ENCODE data around the gene KLHDC8B. TPM values are rescaled to one million over a fixed set of nuclear protein-coding genes. Genes with fewer than 3 reads are reported as not detected.

Gene KLHDC8B
- polyA plus RNA-seq, 3 donors = 7.5 to 16.7 (median 12.9) TPM

DNA sequence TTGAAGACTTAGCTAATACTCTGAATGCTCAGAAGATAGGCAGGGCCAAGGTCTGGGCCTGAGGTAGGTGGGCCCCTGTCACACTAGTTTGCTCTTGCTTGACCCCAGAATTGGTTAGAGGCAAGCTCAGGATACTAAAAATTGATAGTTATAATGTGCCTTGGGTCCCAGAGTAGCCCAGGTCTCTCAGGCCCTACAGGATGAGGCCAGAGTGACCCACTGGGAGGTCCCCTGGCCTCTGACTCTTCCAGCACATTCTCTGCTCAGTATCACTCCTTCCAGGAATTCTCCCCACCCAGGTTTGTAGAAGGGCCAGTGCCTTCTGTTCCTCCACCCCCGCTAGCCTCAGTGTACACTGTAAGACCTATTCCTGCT is 667 bp upstream of the KLHDC8B start:
- H4K20me1 ChIP-seq (ENCODE audit: insufficient read depth, low read length) = no peaks in the 10 kb centered on the region
- H3K27me3 ChIP-seq (ENCODE audit: control insufficient read depth in 2 of 2, insufficient read depth in 2 of 2, low read length in 2 of 2) = no peaks in the 10 kb centered on the region
- H3K4me1 ChIP-seq (ENCODE audit: control insufficient read depth in 1 of 2, insufficient read depth in 2 of 2, low read length in 2 of 2) = peaks cover 23 to 36% of the 10 kb centered on the region in 2 donors
- H3K79me2 ChIP-seq (ENCODE audit: insufficient read depth, low read length) = peaks cover 8% of the 10 kb centered on the region
- Mint-ChIP-seq H3K27me3 (ENCODE audit: low read depth in 3 of 3) (peaks cover 0 to 9% (median 2%) of the 10 kb centered on the region in 3 donors), H3K4me3 (peak overlapping the region; percentile 83 to 95), H3K27ac (peak overlapping the region in 1 of 7 donors; percentile 68), H3K9me3 (peaks cover 0 to 17% (median 7%) of the 10 kb centered on the region in 7 donors), H3K4me1 (peaks cover 26% of the 10 kb centered on the region), H3K36me3 (peaks cover 7 to 8% of the 10 kb centered on the region in 2 donors)
- intact Hi-C loops (cut with micrococcal nuclease) = loop anchor here (1.0 to 10.0 kb wide), 3 partner anchors 106 to 274 kb away; partner anchors contain the start of gene C3orf62 (in 1 of the 2)
- TF ChIP-seq, protein P1, sequence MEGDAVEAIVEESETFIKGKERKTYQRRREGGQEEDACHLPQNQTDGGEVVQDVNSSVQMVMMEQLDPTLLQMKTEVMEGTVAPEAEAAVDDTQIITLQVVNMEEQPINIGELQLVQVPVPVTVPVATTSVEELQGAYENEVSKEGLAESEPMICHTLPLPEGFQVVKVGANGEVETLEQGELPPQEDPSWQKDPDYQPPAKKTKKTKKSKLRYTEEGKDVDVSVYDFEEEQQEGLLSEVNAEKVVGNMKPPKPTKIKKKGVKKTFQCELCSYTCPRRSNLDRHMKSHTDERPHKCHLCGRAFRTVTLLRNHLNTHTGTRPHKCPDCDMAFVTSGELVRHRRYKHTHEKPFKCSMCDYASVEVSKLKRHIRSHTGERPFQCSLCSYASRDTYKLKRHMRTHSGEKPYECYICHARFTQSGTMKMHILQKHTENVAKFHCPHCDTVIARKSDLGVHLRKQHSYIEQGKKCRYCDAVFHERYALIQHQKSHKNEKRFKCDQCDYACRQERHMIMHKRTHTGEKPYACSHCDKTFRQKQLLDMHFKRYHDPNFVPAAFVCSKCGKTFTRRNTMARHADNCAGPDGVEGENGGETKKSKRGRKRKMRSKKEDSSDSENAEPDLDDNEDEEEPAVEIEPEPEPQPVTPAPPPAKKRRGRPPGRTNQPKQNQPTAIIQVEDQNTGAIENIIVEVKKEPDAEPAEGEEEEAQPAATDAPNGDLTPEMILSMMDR (IDR thresholded peaks at IDR 0.05) = no peak
- no peak overlapping the region for H3K27ac ChIP-seq (ENCODE audit: low read depth in 1 of 2, low read length in 2 of 2)
- H2AFZ ChIP-seq (ENCODE audit: insufficient read depth, low read depth, low read length, poor library complexity, severe bottlenecking) = peak overlapping the region; percentile 97
- 0% methylated on average over 1 of the region's 1 CpG for WGBS (ENCODE audit: insufficient coverage)
- H3K9ac ChIP-seq (ENCODE audit: insufficient read depth, low read length, poor library complexity, severe bottlenecking) = peak overlapping the region; percentile 72
- no peak for DNase-seq
- H3K4me3 ChIP-seq (replicated peaks in 1 of 3; ENCODE audit: low read depth in 2 of 3, low read length in 3 of 3) = peak overlapping the region; percentile 67 to 87 (median 87)
- peak overlapping the region; percentile 88 for H3K4me2 ChIP-seq (replicated peaks; ENCODE audit: extremely low read depth, low read length, poor library complexity, severe bottlenecking)
- peaks cover 0 to 6% of the 10 kb centered on the region in 2 donors for H3K36me3 ChIP-seq (replicated peaks in 1 of 2; ENCODE audit: control insufficient read depth in 1 of 2, insufficient read depth in 2 of 2, low read length in 2 of 2)
- peaks cover 0 to 7% of the 10 kb centered on the region in 2 donors for H3K9me3 ChIP-seq (replicated peaks in 1 of 2; ENCODE audit: control insufficient read depth in 1 of 2, insufficient read depth in 1 of 2, low read length in 2 of 2)

DNA sequence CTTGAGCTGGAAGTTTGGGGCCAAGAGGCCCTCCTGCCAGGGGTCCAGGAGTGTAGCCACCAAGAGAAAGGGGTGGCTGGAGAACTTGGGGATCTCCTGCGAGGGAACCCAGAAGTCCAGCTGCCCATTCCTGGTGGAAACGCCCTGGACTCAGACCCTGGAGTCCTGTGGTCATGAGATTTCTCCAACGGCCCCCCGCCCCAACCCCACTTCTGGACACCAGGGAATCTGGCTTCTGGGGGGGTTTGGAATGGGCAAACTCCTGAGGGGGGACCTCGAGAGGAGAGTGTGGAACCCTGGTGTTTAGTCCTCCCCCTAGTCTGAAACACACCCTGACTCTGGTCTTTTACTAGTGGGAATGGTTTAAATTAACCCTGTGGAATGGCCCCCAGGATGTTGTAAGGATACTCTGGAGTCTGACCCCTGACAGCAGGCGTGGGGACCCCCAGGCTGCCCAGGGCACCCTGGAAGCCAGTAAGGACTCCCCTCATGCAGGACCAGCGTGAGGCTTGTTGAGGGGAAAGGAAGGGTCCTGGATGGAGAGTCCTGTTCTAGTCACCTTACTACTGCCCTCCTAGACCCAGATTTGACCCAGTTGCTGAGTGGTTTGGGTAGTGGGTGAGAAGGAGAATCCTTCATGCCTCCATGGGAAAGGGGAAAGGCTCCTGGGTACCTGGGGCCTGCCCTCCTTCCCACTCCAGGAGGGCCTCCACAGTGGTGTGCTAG is 540 bp downstream of the KLHDC8B start:
- DNase-seq = no peak
- Histone ChIP-seq H3K36me3 (replicated peaks in 1 of 2; ENCODE audit: control insufficient read depth in 1 of 2, insufficient read depth in 2 of 2, low read length in 2 of 2) (peaks cover 0 to 6% of the 10 kb centered on the region in 2 donors), H3K4me2 (replicated peaks; ENCODE audit: extremely low read depth, low read length, poor library complexity, severe bottlenecking) (peak overlapping the region; percentile 88), H3K79me2 (ENCODE audit: insufficient read depth, low read length) (no peaks in the 10 kb centered on the region), H2AFZ (ENCODE audit: insufficient read depth, low read depth, low read length, poor library complexity, severe bottlenecking) (peak overlapping the region; percentile 97), H3K4me3 (replicated peaks in 1 of 3; ENCODE audit: low read depth in 2 of 3, low read length in 3 of 3) (peak overlapping the region; percentile 67 to 87 (median 87)), H3K27ac (ENCODE audit: low read depth in 1 of 2, low read length in 2 of 2) (peak overlapping the region in 1 of 2 donors; percentile 63), H3K9me3 (replicated peaks in 1 of 2; ENCODE audit: control insufficient read depth in 1 of 2, insufficient read depth in 1 of 2, low read length in 2 of 2) (no peaks in the 10 kb centered on the region), H3K9ac (ENCODE audit: insufficient read depth, low read length, poor library complexity, severe bottlenecking) (peak overlapping the region; percentile 72), H3K4me1 (ENCODE audit: control insufficient read depth in 1 of 2, insufficient read depth in 2 of 2, low read length in 2 of 2) (peaks cover 17 to 26% of the 10 kb centered on the region in 2 donors), H4K20me1 (ENCODE audit: insufficient read depth, low read length) (no peaks in the 10 kb centered on the region), H3K27me3 (ENCODE audit: control insufficient read depth in 2 of 2, insufficient read depth in 2 of 2, low read length in 2 of 2) (no peaks in the 10 kb centered on the region)
- TF ChIP-seq, protein P1 (IDR thresholded peaks at IDR 0.05) = no peak
- intact Hi-C loops (cut with micrococcal nuclease) = loop anchor here (1.0 to 10.0 kb wide), 3 partner anchors 104 to 273 kb away; partner anchors contain the start of gene C3orf62 (in 1 of the 2)
- H3K36me3 Mint-ChIP-seq = peaks cover 2 to 9% of the 10 kb centered on the region in 2 donors
- H3K4me1 Mint-ChIP-seq = peaks cover 19% of the 10 kb centered on the region
- H3K4me3 Mint-ChIP-seq = peak overlapping the region; percentile 83 to 95
- H3K9me3 Mint-ChIP-seq = peaks cover 0 to 8% (median 1%) of the 10 kb centered on the region in 7 donors
- H3K27ac Mint-ChIP-seq = no peak overlapping the region
- peaks cover 0 to 9% (median 2%) of the 10 kb centered on the region in 3 donors for H3K27me3 Mint-ChIP-seq (ENCODE audit: low read depth in 3 of 3)
- no CpG with 5 or more reads among the region's 7 CpGs for WGBS (ENCODE audit: insufficient coverage)

Measured in CD14-positive monocyte (primary cell).